Measurements from ENCODE around the gene EPHA7. TPM values are rescaled to one million over a fixed set of nuclear protein-coding genes. Genes with fewer than 3 reads are reported as not detected.

The EPHA7 gene
- polyA plus RNA-seq, 1 donor from 2014 or later: 17.4 TPM

GRCh38 chr6:93392797-93393196, 26.6 kb downstream of the EPHA7 start:
- Histone ChIP-seq H3K79me2 (replicated peaks; ENCODE audit: insufficient read depth, low read length) (peaks cover 3% of the 10 kb centered on the region), H3K36me3 (ENCODE audit: insufficient read depth, low read length) (no peaks in the 10 kb centered on the region), H3K4me3 (ENCODE audit: low read length) (no peak overlapping the region), H2AFZ (ENCODE audit: low read depth, low read length) (no peak overlapping the region), H3K4me2 (ENCODE audit: low read length) (no peak overlapping the region), H3K9me3 (ENCODE audit: low read length) (no peaks in the 10 kb centered on the region), H3F3A (ENCODE audit: insufficient read depth, low read length, poor library complexity, severe bottlenecking) (no peaks in the 10 kb centered on the region), H3K9ac (ENCODE audit: low read length) (no peak overlapping the region), H4K20me1 (ENCODE audit: insufficient read depth) (no peaks in the 10 kb centered on the region), H3K27me3 (ENCODE audit: insufficient read depth, low read depth, low read length) (no peaks in the 10 kb centered on the region), H3K27ac (ENCODE audit: low read length) (no peak overlapping the region), H3K9me2 (ENCODE audit: insufficient read depth, low read length) (no peaks in the 10 kb centered on the region)
- TF ChIP-seq TAF1 (IDR thresholded peaks at IDR 0.05; ENCODE audit: low read depth): no peak
- no peak for TF ChIP-seq EP300 (conservative IDR thresholded peaks at IDR 0.05; ENCODE audit: poor library complexity, severe bottlenecking)
- TF ChIP-seq CTCF (IDR thresholded peaks at IDR 0.05; ENCODE audit: poor library complexity, severe bottlenecking): no peak
- TF ChIP-seq POLR2AphosphoS5 (IDR thresholded peaks at IDR 0.05): no peak
- TF ChIP-seq EZH2 (IDR thresholded peaks at IDR 0.05; ENCODE audit: borderline replicate concordance, insufficient read depth, low read length, poor library complexity, severe bottlenecking): no peak
- no peak for TF ChIP-seq MXI1 (conservative IDR thresholded peaks at IDR 0.05; ENCODE audit: poor library complexity, severe bottlenecking)
- no peak for TF ChIP-seq SMC3 (conservative IDR thresholded peaks at IDR 0.05; ENCODE audit: poor library complexity)
- TF ChIP-seq RAD21 (conservative IDR thresholded peaks at IDR 0.05): no peak

- no peaks in the 10 kb centered on the region for H3K9me3 ChIP-seq (ENCODE audit: low read length)
- no peaks in the 10 kb centered on the region for H3K36me3 ChIP-seq (ENCODE audit: insufficient read depth, low read length)
- no peak for TF ChIP-seq MXI1 (conservative IDR thresholded peaks at IDR 0.05; ENCODE audit: poor library complexity, severe bottlenecking)
- TF ChIP-seq RAD21 (conservative IDR thresholded peaks at IDR 0.05): no peak
- TF ChIP-seq TAF1 (IDR thresholded peaks at IDR 0.05; ENCODE audit: low read depth): no peak
- no peak for TF ChIP-seq POLR2AphosphoS5 (IDR thresholded peaks at IDR 0.05)
- no peak for TF ChIP-seq SMC3 (conservative IDR thresholded peaks at IDR 0.05; ENCODE audit: poor library complexity)
- no peak for TF ChIP-seq EZH2 (IDR thresholded peaks at IDR 0.05; ENCODE audit: borderline replicate concordance, insufficient read depth, low read length, poor library complexity, severe bottlenecking)
- TF ChIP-seq EP300 (conservative IDR thresholded peaks at IDR 0.05; ENCODE audit: poor library complexity, severe bottlenecking): no peak
- no peak for TF ChIP-seq CTCF (IDR thresholded peaks at IDR 0.05; ENCODE audit: poor library complexity, severe bottlenecking)
- no peak for TF ChIP-seq REST (IDR thresholded peaks at IDR 0.05; ENCODE audit: borderline replicate concordance)
- H4K20me1 ChIP-seq (ENCODE audit: insufficient read depth): no peaks in the 10 kb centered on the region
- no peaks in the 10 kb centered on the region for H3F3A ChIP-seq (ENCODE audit: insufficient read depth, low read length, poor library complexity, severe bottlenecking)
- no peaks in the 10 kb centered on the region for H3K9me2 ChIP-seq (ENCODE audit: insufficient read depth, low read length)
- H3K79me2 ChIP-seq (replicated peaks; ENCODE audit: insufficient read depth, low read length): peaks cover 3% of the 10 kb centered on the region
- no peak overlapping the region for H3K27ac ChIP-seq (ENCODE audit: low read length)
- H3K27me3 ChIP-seq (ENCODE audit: insufficient read depth, low read depth, low read length): no peaks in the 10 kb centered on the region
- H3K4me2 ChIP-seq (ENCODE audit: low read length): no peak overlapping the region
- H3K9ac ChIP-seq (ENCODE audit: low read length): no peak overlapping the region
- H3K4me3 ChIP-seq (ENCODE audit: low read length): no peak overlapping the region
- H2AFZ ChIP-seq (ENCODE audit: low read depth, low read length): no peak overlapping the region
Observed at GRCh38 chr6:93391965-93392364, 27.4 kb downstream of the EPHA7 start.

Data from neural cell (in vitro differentiated cells).